IPS-15b (cell line): Measurements from ENCODE around the gene SUB1.
"Not testable (repeated sequence)": the region's sequence is repeated elsewhere in the genome, so short reads cannot be mapped to it uniquely, and the experiment has no call there.

Experiments used
- H3K27me3 ChIP-seq: one replicate; pipeline ENCODE4 v1.6.1; 2013; ENCODE audit warnings: low read length; ENCODE audit not compliant: control insufficient read depth, insufficient read depth
- H3K36me3 ChIP-seq: one replicate; pipeline ENCODE4 v1.6.1; 2013; ENCODE audit warnings: low read length; ENCODE audit not compliant: control insufficient read depth, insufficient read depth
- H3K4me1 ChIP-seq: one replicate; pipeline ENCODE4 v1.6.1; 2013; ENCODE audit warnings: mild to moderate bottlenecking, low read length; ENCODE audit not compliant: control insufficient read depth, insufficient read depth
- H3K4me3 ChIP-seq: one replicate; pipeline ENCODE4 v1.5.1; 2013; ENCODE audit warnings: low read depth, low read length
- H3K9ac ChIP-seq: one replicate; pipeline ENCODE4 v1.6.1; 2013; ENCODE audit warnings: low read depth, mild to moderate bottlenecking, low read length
- H3K9me3 ChIP-seq: one replicate; pipeline ENCODE4 v1.6.1; 2013; ENCODE audit warnings: mild to moderate bottlenecking, low read length; ENCODE audit not compliant: control insufficient read depth, insufficient read depth

The SUB1 gene

DNA sequence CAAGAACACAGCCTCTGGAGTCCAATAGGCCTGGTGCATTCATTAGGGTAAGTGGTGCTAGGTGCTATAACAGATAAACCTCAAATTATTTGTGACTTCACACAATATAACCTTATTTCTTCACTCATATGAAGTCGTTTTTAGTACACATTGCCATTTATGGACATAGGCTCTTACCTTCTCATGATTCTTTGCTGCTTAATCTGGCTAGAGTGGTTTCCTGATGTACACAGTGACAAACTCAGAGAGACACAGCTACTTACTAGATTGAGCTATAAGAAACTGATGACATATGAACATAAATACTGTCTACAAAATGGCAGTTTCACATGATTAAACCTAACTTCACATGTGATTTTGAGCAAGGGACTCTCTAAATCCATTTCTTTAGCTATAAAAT is 14.2 kb upstream of the SUB1 start:
- Histone ChIP-seq H3K9ac (no peak overlapping the region), H3K4me3 (no peak overlapping the region), H3K27me3 (no peaks in the 10 kb centered on the region), H3K4me1 (no peaks in the 10 kb centered on the region), H3K9me3 (no peaks in the 10 kb centered on the region), H3K36me3 (no peaks in the 10 kb centered on the region)

DNA sequence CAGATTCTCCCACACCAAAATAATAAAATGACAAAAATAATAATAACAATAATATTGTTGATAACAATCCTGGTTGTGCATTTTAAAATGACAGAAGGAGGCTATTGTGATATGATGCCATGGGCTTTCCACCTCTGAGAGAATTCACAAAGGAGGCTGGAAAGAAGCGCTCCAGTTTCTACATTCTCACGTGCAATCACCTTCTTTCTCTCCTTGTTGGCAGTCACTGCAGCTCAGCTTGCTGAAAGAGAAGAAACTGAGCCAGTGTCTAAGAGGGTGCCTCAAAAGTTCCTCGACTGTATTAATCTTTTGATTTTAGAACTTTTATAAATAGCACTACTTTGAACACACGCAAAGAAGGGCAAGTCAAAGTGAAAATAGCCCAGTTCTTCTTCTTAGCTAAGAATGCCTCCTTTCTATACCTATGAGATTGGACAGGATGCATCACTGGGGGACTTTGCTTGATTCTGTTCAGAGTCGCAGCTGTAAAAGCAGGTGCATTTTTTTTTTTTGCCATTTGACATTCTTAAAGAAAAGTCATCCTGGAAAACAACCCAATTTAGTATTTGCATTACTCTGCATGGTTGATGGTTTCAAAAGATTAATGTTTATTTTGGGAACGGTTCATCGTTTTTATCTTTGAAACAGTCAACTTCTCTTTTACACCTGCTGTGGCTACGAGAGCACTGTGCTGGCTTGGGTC is 12.4 kb upstream of the SUB1 start:
- Histone ChIP-seq H3K4me3 (no peak overlapping the region), H3K9ac (no peak overlapping the region), H3K4me1 (peaks cover 5% of the 10 kb centered on the region), H3K9me3 (no peaks in the 10 kb centered on the region), H3K36me3 (no peaks in the 10 kb centered on the region), H3K27me3 (no peaks in the 10 kb centered on the region)

DNA sequence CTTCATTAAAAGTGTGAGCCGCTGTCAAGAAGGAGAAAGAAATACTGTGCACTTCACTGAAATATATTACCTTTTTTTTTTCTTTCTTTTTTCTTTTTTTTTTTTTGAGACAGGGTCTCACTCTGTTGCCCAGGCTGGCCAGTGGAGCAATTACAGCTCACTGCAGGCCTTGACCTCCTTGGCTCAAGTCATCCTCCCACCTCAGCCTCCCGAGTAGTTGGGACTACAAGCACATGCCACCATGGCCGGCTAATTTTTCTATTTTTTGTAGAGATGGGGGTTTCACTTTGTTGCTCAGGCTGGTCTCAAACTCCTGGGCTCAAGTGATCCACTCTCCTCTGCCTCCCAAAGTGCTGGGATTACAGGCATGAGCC is 11.9 kb upstream of the SUB1 start:
- not testable (repeated sequence) for H3K9ac ChIP-seq, H3K36me3 ChIP-seq, H3K4me1 ChIP-seq, H3K9me3 ChIP-seq, H3K4me3 ChIP-seq, H3K27me3 ChIP-seq

DNA sequence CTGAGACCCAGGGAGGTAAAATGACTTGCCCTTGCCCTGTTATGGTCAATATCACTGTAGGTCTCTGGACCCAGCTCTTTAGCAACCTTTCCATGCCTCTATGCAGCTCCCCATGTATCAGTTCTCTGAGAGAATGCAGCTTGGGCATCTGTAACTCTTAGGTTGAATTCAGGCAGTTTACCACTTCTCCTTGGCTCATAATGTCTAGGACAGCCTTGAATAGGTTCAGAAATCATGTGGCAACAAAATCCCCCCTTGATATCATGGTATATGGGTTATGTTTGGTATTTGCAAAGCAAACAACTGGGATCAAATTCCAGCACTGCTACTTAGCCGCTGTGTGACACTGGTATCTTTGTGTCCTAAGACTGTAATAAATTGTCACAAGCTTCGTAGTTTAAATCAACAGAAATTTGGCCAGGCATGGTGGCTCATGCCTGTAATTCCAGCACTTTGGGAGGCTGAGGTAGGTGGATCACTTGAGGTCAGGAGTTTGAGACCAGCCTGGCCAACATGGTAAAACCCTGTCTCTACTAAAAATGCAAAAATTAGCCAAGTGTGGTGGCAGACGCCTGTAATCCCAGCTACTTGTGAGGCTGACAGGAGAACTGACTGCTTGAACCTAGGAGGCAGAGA is 10.7 kb upstream of the SUB1 start:
- H3K36me3 ChIP-seq = no peaks in the 10 kb centered on the region
- peaks cover 5% of the 10 kb centered on the region for H3K4me1 ChIP-seq
- no peak overlapping the region for H3K9ac ChIP-seq
- no peaks in the 10 kb centered on the region for H3K9me3 ChIP-seq
- H3K27me3 ChIP-seq = no peaks in the 10 kb centered on the region
- no peak overlapping the region for H3K4me3 ChIP-seq

DNA sequence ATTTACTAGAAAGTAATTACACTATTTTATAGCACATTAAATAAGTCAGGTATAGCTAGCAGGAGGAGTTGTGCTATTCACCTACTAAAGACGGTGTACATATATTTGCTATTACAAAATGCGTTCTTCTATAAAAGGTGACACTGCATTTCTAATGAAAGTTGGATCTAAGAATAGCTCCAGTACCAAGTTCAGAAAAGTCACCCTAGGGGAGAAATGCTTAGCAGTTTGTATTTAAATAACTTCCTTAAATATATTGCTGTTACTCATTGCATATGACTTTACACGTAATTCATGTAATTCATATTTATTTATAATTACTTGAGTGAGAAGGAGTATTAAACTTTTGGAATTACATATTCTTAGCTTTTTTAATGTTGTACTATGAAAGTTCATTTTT is 7.0 kb upstream of the SUB1 start:
- H3K4me1 ChIP-seq = peaks cover 5% of the 10 kb centered on the region
- H3K9me3 ChIP-seq = no peaks in the 10 kb centered on the region

DNA sequence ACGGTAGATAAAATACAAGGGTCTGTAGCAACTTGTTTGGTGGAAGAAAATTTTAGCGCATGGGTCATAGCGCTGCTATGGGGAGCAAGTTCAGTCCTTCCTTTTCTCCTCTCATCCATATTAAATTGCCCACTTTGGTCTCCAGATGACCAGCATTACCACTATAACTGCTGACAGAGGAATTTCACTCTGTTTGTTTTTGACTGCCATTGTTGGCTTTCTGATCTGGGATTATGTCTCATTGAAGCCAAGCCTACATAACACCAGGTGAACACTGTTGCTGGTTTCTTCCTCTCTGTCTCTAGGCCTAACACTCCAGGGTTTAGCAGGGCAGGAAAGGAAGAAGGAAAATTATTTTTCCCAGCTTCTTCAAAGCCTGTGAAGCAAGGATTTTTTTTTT is 6.6 kb upstream of the SUB1 start:
- H3K4me3 ChIP-seq = no peak overlapping the region
- no peak overlapping the region for H3K9ac ChIP-seq
- H3K36me3 ChIP-seq = no peaks in the 10 kb centered on the region
- no peaks in the 10 kb centered on the region for H3K9me3 ChIP-seq
- H3K4me1 ChIP-seq = peaks cover 7% of the 10 kb centered on the region
- H3K27me3 ChIP-seq = no peaks in the 10 kb centered on the region

More for the DNA sequence above, 7.0 kb upstream of the SUB1 start:
- Histone ChIP-seq H3K9ac (no peak overlapping the region), H3K36me3 (no peaks in the 10 kb centered on the region), H3K27me3 (no peaks in the 10 kb centered on the region), H3K4me3 (no peak overlapping the region)

DNA sequence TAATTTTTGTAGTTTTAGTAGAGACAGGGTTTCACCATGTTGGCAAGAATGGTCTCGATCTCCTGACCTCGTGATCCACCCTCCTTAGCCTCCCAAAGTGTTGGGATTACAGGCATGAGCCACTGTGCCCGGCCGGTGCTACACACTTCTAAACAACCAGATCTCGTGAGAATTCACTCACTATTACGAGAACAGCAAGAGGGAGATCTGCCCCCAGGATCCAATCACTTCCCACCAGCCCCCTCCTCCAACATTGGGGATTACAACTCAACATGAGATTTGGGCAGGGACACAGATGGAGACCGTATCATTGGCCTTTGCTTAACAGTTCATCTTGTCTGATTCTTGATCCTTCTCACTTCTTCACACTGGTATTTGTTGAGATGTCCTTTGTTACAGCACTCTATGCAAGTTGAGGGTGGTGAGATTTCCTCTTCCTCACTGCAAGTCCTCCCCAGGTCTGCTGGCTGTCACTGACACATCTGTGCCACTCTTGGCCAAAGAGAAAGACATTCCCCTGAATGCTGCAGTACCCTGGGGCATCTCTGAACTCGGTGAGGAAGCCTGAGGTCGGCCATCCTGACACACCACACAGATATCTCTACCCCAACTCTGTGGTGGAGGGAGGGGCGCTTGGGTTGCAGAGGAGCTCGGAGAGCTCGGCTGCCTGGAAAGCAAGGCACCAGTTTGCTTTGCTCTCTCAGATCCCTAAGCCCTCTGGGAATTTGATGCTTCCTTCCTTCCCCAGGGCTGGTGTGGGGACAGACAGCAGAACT is 4.2 kb upstream of the SUB1 start:
- H3K27me3 ChIP-seq = no peaks in the 10 kb centered on the region
- no peak overlapping the region for H3K4me3 ChIP-seq
- peaks cover 15% of the 10 kb centered on the region for H3K4me1 ChIP-seq
- no peaks in the 10 kb centered on the region for H3K36me3 ChIP-seq
- no peak overlapping the region for H3K9ac ChIP-seq
- no peaks in the 10 kb centered on the region for H3K9me3 ChIP-seq

DNA sequence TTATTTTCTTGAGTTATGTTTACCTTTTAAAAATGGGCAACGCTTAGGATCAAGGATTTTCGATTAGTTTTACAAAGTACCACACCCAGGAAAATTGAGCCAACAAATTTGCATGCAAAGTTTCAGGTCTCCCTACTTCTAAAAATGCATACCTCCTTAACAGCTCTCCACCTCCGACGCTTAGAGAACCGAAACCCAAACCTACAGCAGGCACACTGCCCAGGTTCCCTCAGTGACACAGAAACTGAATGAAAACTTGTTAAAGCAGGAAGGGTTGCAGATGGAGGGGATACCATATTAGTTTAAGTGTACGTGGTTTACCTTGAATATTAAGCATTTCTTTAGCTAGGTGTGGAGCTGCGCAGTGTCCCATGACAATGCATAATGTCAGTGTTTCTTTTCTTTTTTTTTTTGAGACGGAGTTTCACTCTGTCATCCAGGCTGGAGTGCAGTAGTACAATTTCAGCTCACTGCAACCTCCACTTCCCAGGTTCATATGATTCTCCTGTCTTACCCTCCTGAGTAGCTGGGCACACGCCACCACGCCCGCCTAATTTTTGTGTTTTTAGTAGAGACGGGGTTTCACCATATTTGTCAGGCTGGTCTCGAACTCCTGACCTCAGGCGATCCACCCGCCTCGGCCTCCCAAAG is 1.6 kb upstream of the SUB1 start:
- Histone ChIP-seq H3K4me3 (peak overlapping the region; percentile 41), H3K36me3 (no peaks in the 10 kb centered on the region), H3K9ac (no peak overlapping the region), H3K4me1 (peaks cover 17% of the 10 kb centered on the region), H3K27me3 (no peaks in the 10 kb centered on the region), H3K9me3 (no peaks in the 10 kb centered on the region)

DNA sequence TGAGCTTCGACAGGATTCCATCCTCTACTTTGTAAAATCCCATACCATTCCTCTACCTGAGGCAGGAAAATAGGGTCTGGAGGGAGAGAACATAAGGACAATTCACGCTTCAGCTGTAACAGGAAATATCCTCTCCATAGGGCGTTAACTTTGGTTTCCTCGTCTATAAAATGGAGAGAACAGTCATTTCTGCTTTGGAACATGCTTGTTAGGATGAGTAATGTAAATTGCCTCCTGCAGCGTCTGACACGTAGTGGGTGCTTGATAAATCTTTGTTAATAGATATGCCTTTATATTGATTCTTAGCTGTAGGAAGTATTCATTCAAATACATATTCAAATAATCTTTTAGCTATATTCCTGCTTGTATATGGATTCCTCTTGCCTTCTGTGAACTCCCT is 711 bp upstream of the SUB1 start:
- Histone ChIP-seq H3K9ac (no peak overlapping the region), H3K4me1 (peaks cover 17% of the 10 kb centered on the region), H3K36me3 (no peaks in the 10 kb centered on the region), H3K4me3 (peak overlapping the region; percentile 24), H3K9me3 (no peaks in the 10 kb centered on the region), H3K27me3 (no peaks in the 10 kb centered on the region)

DNA sequence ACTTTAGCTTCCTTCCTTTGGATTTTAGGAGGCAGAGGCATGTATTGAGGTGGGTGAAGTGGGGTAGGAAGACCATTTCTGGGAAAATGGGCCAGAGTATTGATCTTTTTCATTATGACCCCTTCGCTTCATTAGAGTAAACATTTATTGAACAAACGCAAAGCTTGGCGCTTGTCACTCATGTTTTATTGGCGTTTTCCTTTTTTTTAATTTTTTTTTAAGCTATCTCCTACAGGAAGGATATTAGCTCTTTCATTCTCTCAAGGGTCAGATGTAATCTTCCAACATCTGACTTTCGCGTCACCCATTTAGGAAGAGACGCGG is 273 bp upstream of the SUB1 start:
- Histone ChIP-seq H3K4me3 (peak overlapping the region; percentile 24), H3K9me3 (no peaks in the 10 kb centered on the region), H3K9ac (no peak overlapping the region), H3K4me1 (peaks cover 17% of the 10 kb centered on the region), H3K36me3 (no peaks in the 10 kb centered on the region), H3K27me3 (no peaks in the 10 kb centered on the region)

DNA sequence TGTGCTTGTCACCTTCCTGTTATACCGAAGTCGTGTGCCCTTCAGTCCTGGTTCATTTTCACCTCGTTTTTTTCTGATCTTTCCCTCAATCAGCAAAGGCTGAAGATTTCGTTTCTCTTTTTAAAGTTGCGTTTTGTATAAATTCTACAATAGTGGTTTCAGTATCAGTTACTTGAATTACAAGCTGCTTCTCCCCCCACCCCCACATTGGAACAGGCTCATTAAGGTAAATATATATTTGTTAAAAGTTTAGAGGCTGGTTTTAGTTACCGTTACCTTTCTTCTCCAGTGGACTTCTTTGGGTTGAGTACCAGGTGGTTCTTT is 881 bp downstream of the SUB1 start:
- Histone ChIP-seq H3K9ac (peak overlapping the region; percentile 67), H3K9me3 (no peaks in the 10 kb centered on the region), H3K4me1 (peaks cover 17% of the 10 kb centered on the region), H3K4me3 (peak overlapping the region; percentile 87), H3K36me3 (no peaks in the 10 kb centered on the region), H3K27me3 (no peaks in the 10 kb centered on the region)
